Activated CD8-positive, alpha-beta memory T cell treated with anti-CD3 and anti-CD28 coated beads for 1 hour (primary cell): ENCODE measurements around the gene MRPS9.

Experiments used
- DNase-seq, 2 donors: peaks; one replicate each; pipeline ENCODE4 v3.0.0-alpha.2; 2020; ENCODE audit warnings: low read depth in 1 of 2; ENCODE audit errors: extremely low read depth in 1 of 2

Gene MRPS9

GRCh38 chr2:105117565-105117964 lies 79.7 kb downstream of the MRPS9 start:
- no peak for DNase-seq

- no peak for DNase-seq
These were observed 81.1 kb downstream of the MRPS9 start for GRCh38 chr2:105118960-105119359.

GRCh38 chr2:105121434-105121833 lies 83.6 kb downstream of the MRPS9 start:
- no peak for DNase-seq

GRCh38 chr2:105125428-105125827 lies 87.6 kb downstream of the MRPS9 start:
- no peak for DNase-seq

- no peak for DNase-seq
These were observed 88.1 kb downstream of the MRPS9 start for GRCh38 chr2:105125920-105126319.

GRCh38 chr2:105126336-105126735 lies 88.5 kb downstream of the MRPS9 start:
- DNase-seq: no peak

GRCh38 chr2:105127289-105127915 lies 89.5 kb downstream of the MRPS9 start:
- DNase-seq: no peak

- no peak for DNase-seq
These were observed 91.9 kb downstream of the MRPS9 start for GRCh38 chr2:105129722-105130232.

GRCh38 chr2:105130546-105130945 lies 92.7 kb downstream of the MRPS9 start:
- no peak for DNase-seq

GRCh38 chr2:105134081-105134480 lies 96.2 kb downstream of the MRPS9 start:
- DNase-seq: no peak

GRCh38 chr2:105135436-105135835 lies 97.6 kb downstream of the MRPS9 start:
- DNase-seq: no peak

- DNase-seq: no peak
These were observed 98.5 kb downstream of the MRPS9 start for GRCh38 chr2:105136394-105136793.

- DNase-seq: no peak
These were observed 100.8 kb downstream of the MRPS9 start for GRCh38 chr2:105138643-105139042.

- DNase-seq: no peak
These were observed 101.8 kb downstream of the MRPS9 start for GRCh38 chr2:105139556-105140239.

GRCh38 chr2:105140240-105140568 lies 102.3 kb downstream of the MRPS9 start:
- DNase-seq: no peak

GRCh38 chr2:105141099-105141614 lies 103.3 kb downstream of the MRPS9 start:
- DNase-seq: no peak

- DNase-seq: no peak
These were observed 104.4 kb downstream of the MRPS9 start for GRCh38 chr2:105142239-105142638.

GRCh38 chr2:105143094-105143466 lies 105.2 kb downstream of the MRPS9 start:
- no peak for DNase-seq

GRCh38 chr2:105143467-105144151 lies 105.7 kb downstream of the MRPS9 start:
- DNase-seq: no peak

GRCh38 chr2:105144152-105144940 lies 106.5 kb downstream of the MRPS9 start:
- no peak for DNase-seq

- DNase-seq: no peak
These were observed 107.1 kb downstream of the MRPS9 start for GRCh38 chr2:105144941-105145300.
